K562 (cell line): Measurements from ENCODE around the gene SART1. TPM values are rescaled to one million over a fixed set of nuclear protein-coding genes. Genes with fewer than 3 reads are reported as not detected.

Experiments used
- AFF4 ChIP-seq: sonication (generic); formaldehyde crosslinking; IDR thresholded peaks from 2 replicates; pipeline ENCODE4 v1.8.0; 2023; ENCODE audit warnings: mild to moderate bottlenecking, missing genetic modification reagents
- CXXC5 ChIP-seq: fragments of 250-450 bp; sonication (Bioruptor Pico); IDR thresholded peaks from 2 replicates; pipeline ENCODE4 v1.8.0; 2022; ENCODE audit warnings: inconsistent platforms, mild to moderate bottlenecking, moderate library complexity
- FOXK1 ChIP-seq: sonication (generic); formaldehyde crosslinking; IDR thresholded peaks from 2 replicates; pipeline ENCODE4 v1.8.0; 2022; ENCODE audit warnings: missing genetic modification reagents, mild to moderate bottlenecking, borderline replicate concordance
- GABPB1 ChIP-seq: sonication (generic); formaldehyde crosslinking; IDR thresholded peaks from 2 replicates; pipeline ENCODE4 v1.8.0; 2022; ENCODE audit warnings: mild to moderate bottlenecking, missing genetic modification reagents
- HDAC2 ChIP-seq: fragments of 450-650 bp; IDR thresholded peaks from 2 replicates; pipeline ENCODE4 v1.6.1; 2016; ENCODE audit warnings: mild to moderate bottlenecking
- ILK ChIP-seq: fragments of 450-650 bp; IDR thresholded peaks from 2 replicates; pipeline ENCODE4 v1.6.1; 2016; ENCODE audit warnings: missing genetic modification characterization, low read depth, mild to moderate bottlenecking, missing compliant biosample characterization, moderate library complexity, borderline replicate concordance
- LARP7 ChIP-seq: fragments of 450-650 bp; IDR thresholded peaks from 2 replicates; pipeline ENCODE4 v1.6.1; 2016
- MAFG ChIP-seq: fragments of 450-650 bp; conservative IDR thresholded peaks from 2 replicates; pipeline ENCODE4 v1.6.1; 2016; ENCODE audit warnings: missing genetic modification characterization, missing compliant biosample characterization
- MIER1 ChIP-seq: fragments of 450-650 bp; IDR thresholded peaks from 2 replicates; pipeline ENCODE4 v1.6.1; 2016; ENCODE audit warnings: antibody characterized with exemption, mild to moderate bottlenecking, low read depth
- MTA1 ChIP-seq: fragments of 450-650 bp; IDR thresholded peaks from 2 replicates; pipeline ENCODE4 v1.6.1; 2017; ENCODE audit warnings: borderline replicate concordance
- PBX2 ChIP-seq, 2 experiments: IDR thresholded peaks in 1 of 2; conservative IDR thresholded peaks in 1 of 2; 2 replicates each; pipeline ENCODE4 v1.6.1; 2016; ENCODE audit warnings: low read depth in 2 of 2, mild to moderate bottlenecking in 1 of 2, missing compliant biosample characterization in 1 of 2, missing genetic modification characterization in 1 of 2, moderate library complexity in 1 of 2
- PML ChIP-seq: IDR thresholded peaks from 2 replicates; pipeline ENCODE4 v1.6.1; 2012; ENCODE audit warnings: low read length, inconsistent platforms
- PTRF ChIP-seq: fragments of 450-650 bp; IDR thresholded peaks from 2 replicates; pipeline ENCODE4 v1.6.1; 2016; ENCODE audit warnings: mild to moderate bottlenecking, missing genetic modification characterization, missing compliant biosample characterization
- RBFOX2 ChIP-seq: fragments of 200-400 bp; formaldehyde crosslinking; IDR thresholded peaks from 2 replicates; pipeline ENCODE4 v1.6.1; 2017; ENCODE audit warnings: low read depth, mild to moderate bottlenecking, low read length, moderate library complexity
- SMARCB1 ChIP-seq: IDR thresholded peaks from 2 replicates; pipeline ENCODE4 v1.6.1; 2011; ENCODE audit warnings: improper control_type of control experiment, low read depth; ENCODE audit not compliant: insufficient read length
- SRSF3 ChIP-seq: fragments of 200-400 bp; formaldehyde crosslinking; IDR thresholded peaks from 2 replicates; pipeline ENCODE4 v1.6.1; 2016; ENCODE audit warnings: mild to moderate bottlenecking, low read length, moderate library complexity; ENCODE audit not compliant: insufficient read depth
- ZNF589 ChIP-seq: fragments of 200-800 bp; sonication (Bioruptor generic); IDR thresholded peaks from 2 replicates; pipeline ENCODE4 v1.6.1; 2016; ENCODE audit warnings: low read depth, missing genetic modification characterization, missing compliant biosample characterization
- polyA plus RNA-seq, 8 experiments: library from polyadenylated mRNA; depleted of rRNA in 4 of 8; stranded (reverse) in 5 of 8; unstranded in 3 of 8; fragments of >200 nt; fragmentation: Nextera tagmentation in 2 of 8; fragmentation: Illumina TruSeq in 1 of 8; extraction: Ambion mirVana in 2 of 8; extraction: Trizol in 1 of 8; gene quantifications; 2 replicates each; pipeline versions ENCODE4 v1.2.1 to v1.2.3, GENCODE V29; 2011 to 2014; ENCODE audit warnings: inconsistent platforms in 1 of 8, missing spikeins in 1 of 8
- total RNA-seq, 7 experiments: library from RNA; depleted of rRNA in 6 of 7; stranded (reverse); fragments of >200 nt in 6 of 7; fragmentation: Illumina TruSeq in 2 of 7; extraction: Trizol in 2 of 7; gene quantifications; 2 replicates each; pipeline versions ENCODE4 v1.2.1 to v1.2.3, GENCODE V29; 2011 to 2021; ENCODE audit warnings: low replicate concordance in 1 of 7
- TF ChIP-seq, protein P1 (sequence below): fragments of 250-450 bp; sonication (Bioruptor Pico); IDR thresholded peaks from 2 replicates; pipeline ENCODE4 v1.9.0; 2021; ENCODE audit warnings: mild to moderate bottlenecking

The SART1 gene
- total and polyA plus RNA-seq, 9 of the 15 experiments (the other 6 are each of a cell fraction or from before 2014, with no cell fraction given): 4.8 to 84.1 (median 31.7) TPM

DNA sequence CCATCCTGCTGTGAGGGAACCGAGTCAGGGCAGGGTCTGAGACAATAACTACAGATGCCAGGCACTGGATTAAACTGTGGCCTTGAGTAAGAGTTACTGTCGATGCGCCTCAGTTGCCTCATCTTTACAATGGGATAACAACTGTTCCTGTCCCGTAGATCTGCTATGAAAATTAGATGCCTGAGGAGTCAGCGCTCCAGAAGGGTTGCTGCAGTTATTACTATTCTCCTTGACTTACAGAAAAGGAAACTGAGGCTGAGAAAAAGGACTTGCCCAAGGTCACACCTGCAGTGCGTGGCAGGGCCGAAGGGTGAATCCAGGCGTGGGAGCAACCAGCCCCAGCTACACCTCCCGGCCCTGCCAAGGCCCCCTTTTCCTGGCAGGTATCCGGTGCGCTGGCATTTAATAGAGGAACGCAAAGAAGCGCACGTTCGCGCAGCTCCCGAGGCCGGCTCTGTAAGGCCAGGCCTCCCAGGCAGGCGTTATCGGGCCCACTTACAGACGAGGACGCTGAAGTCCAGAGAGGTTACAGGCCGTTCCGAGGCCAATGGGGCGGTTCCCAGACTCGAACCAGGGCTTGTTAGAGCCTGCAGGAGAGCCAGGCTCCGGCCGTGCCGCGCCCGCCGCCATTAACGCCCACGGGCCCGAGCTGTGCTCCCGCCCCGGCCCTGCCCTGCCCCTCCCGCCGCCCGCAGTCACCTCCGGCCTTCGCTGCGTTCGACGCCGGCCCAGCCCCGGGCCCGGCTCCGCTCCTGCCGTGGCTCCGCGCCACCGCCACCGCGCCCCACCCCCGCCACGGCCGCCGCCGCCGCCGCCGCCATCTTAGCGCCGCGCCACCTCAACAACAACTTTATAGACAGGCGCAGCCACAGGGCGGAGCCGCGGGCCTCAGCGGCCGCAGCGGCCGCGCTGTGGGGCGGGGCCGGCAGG lies 43.1 kb upstream of the SART1 start, which contains the start of gene C11orf68 (continued):
- peak; percentile 47; the same call in 1 of the 2 replicates for TF ChIP-seq AFF4 (CRISPR knock-in tag)
- TF ChIP-seq, protein P1, sequence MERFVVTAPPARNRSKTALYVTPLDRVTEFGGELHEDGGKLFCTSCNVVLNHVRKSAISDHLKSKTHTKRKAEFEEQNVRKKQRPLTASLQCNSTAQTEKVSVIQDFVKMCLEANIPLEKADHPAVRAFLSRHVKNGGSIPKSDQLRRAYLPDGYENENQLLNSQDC (CRISPR knock-in tag): peak; percentile 15; the same call in 1 of the 2 replicates
- peak; percentile 38; the same call in 1 of the 2 replicates for TF ChIP-seq GABPB1 (CRISPR knock-in tag)
- no peak for TF ChIP-seq ZNF589 (CRISPR knock-in tag)
- no peak for TF ChIP-seq SMARCB1
- no peak for TF ChIP-seq PTRF
- 0 out of 2 replicates have a peak, but pooled peaks have one; percentile 44 for TF ChIP-seq FOXK1 (CRISPR knock-in tag)
- TF ChIP-seq RBFOX2: peak; percentile 84
- no peak for TF ChIP-seq SRSF3
- no peak for TF ChIP-seq PBX2 (CRISPR knock-in tag; IDR thresholded peaks at IDR 0.05; ENCODE audit: low read depth)
- TF ChIP-seq PBX2 (tag; conservative IDR thresholded peaks at IDR 0.05; ENCODE audit: low read depth): no peak
- peak; percentile 78 for TF ChIP-seq HDAC2
- no peak for TF ChIP-seq ILK
- no peak for TF ChIP-seq LARP7
- TF ChIP-seq PML: no peak
- TF ChIP-seq CXXC5: peak; percentile 87; the same call in 1 of the 2 replicates
- no peak for TF ChIP-seq MTA1
- no peak for TF ChIP-seq MAFG (tag)
- no peak for TF ChIP-seq MIER1
